AG09309 (cell line): Measurements from ENCODE around the gene SMOC1.

Experiments
- DNase-seq: peaks from one replicate; pipeline ENCODE4 v3.0.0-alpha.2; 2010; ENCODE audit warnings: low read depth
- H3K4me3 ChIP-seq: 2 replicates; pipeline ENCODE4 v1.5.1; 2011; ENCODE audit warnings: mild to moderate bottlenecking, low read depth, low read length, moderate library complexity; ENCODE audit not compliant: control insufficient read depth
- CTCF ChIP-seq: IDR thresholded peaks from 2 replicates; pipeline ENCODE4 v1.5.1; 2011; ENCODE audit warnings: mild to moderate bottlenecking, low read depth, low read length, inconsistent platforms; ENCODE audit not compliant: insufficient read depth, control insufficient read depth; ENCODE audit errors: missing control alignments

The SMOC1 gene

GRCh38 chr14:69955855-69956845 is 76.9 kb downstream of the SMOC1 start:
- DNase-seq = no peak
- no peak overlapping the region for H3K4me3 ChIP-seq
- no peak for TF ChIP-seq CTCF

- no peak for DNase-seq
- no peak for TF ChIP-seq CTCF
Observed at GRCh38 chr14:69956970-69957369, 77.8 kb downstream of the SMOC1 start.

GRCh38 chr14:69957986-69958385 is 78.8 kb downstream of the SMOC1 start:
- TF ChIP-seq CTCF = no peak
- no peak for DNase-seq
- H3K4me3 ChIP-seq = no peak overlapping the region

More at GRCh38 chr14:69956970-69957369, 77.8 kb downstream of the SMOC1 start:
- H3K4me3 ChIP-seq = no peak overlapping the region

GRCh38 chr14:69959136-69959535 is 79.9 kb downstream of the SMOC1 start:
- TF ChIP-seq CTCF = no peak
- H3K4me3 ChIP-seq = no peak overlapping the region
- no peak for DNase-seq

DNA sequence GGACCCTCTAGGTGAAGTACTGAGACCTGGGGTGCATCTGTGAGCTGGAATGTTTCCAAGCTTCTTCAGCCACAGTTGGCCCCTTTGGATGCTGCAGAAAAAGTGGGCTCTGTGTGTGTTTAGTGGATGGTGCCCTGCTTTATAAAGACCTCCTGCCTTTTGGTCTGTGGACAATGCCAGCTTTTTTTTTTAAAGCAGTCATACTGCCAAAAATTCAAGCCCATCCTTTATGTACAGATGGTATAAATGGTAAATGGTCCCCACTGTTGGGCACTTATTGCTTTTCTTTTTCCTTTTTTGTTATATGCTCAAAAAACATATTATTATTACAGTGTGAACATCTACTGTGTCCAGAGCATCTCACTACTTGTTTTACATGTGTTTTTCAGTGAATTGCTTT is 81.1 kb downstream of the SMOC1 start:
- no peak for DNase-seq
- no peak overlapping the region for H3K4me3 ChIP-seq
- TF ChIP-seq CTCF = no peak

GRCh38 chr14:69963966-69964365 is 84.8 kb downstream of the SMOC1 start:
- TF ChIP-seq CTCF = no peak

More at GRCh38 chr14:69963966-69964365, 84.8 kb downstream of the SMOC1 start:
- H3K4me3 ChIP-seq = no peak overlapping the region
- no peak for DNase-seq
